ENCODE measurements around the gene DEFB110. TPM values are rescaled to one million over a fixed set of nuclear protein-coding genes. Genes with fewer than 3 reads are reported as not detected.

DEFB110 gene
- total RNA-seq, 2 experiments from 2014 or later: not detected

- Mint-ChIP-seq H3K36me3 (ENCODE audit: low read depth) (no peaks in the 10 kb centered on the region), H3K4me1 (ENCODE audit: low read depth) (no peaks in the 10 kb centered on the region), H3K9me3 (peaks cover 2% of the 10 kb centered on the region), H3K4me3 (no peak overlapping the region), H3K27me3 (no peaks in the 10 kb centered on the region), H3K27ac (no peak overlapping the region)
- intact Hi-C loops (cut with micrococcal nuclease): no loop called here
- no peak for TF ChIP-seq CTCF (IDR thresholded peaks at IDR 0.05)
- ChIA-PET POLR2A (no interaction called here), CTCF (interaction anchor here (0.6 kb wide), 1 partner anchor 130 kb away, joined by 4 read pairs; no protein-coding TSS in a partner anchor)
- no peak for DNase-seq
- no peak for ATAC-seq
Observed at GRCh38 chr6:49982046-49982445, 39.7 kb downstream of the DEFB110 start.

- H3K36me3 Mint-ChIP-seq (ENCODE audit: low read depth): no peaks in the 10 kb centered on the region
- H3K27me3 Mint-ChIP-seq: no peaks in the 10 kb centered on the region
- TF ChIP-seq CTCF (IDR thresholded peaks at IDR 0.05): no peak
- DNase-seq (no peak), ATAC-seq (no peak)
- H3K27ac Mint-ChIP-seq: no peak overlapping the region
- ChIA-PET POLR2A (no interaction called here), CTCF (no interaction called here)
- H3K4me3 Mint-ChIP-seq: no peak overlapping the region
- no peaks in the 10 kb centered on the region for H3K4me1 Mint-ChIP-seq (ENCODE audit: low read depth)
- intact Hi-C loops (cut with micrococcal nuclease): no loop called here
- H3K9me3 Mint-ChIP-seq: peaks cover 5% of the 10 kb centered on the region
Observed at GRCh38 chr6:49980898-49981297, 40.9 kb downstream of the DEFB110 start.

GRCh38 chr6:49979584-49979983 lies 42.2 kb downstream of the DEFB110 start:
- POLR2A ChIA-PET: no interaction called here
- no peak overlapping the region for H3K27ac Mint-ChIP-seq
- DNase-seq (no peak), ATAC-seq (no peak)
- CTCF ChIA-PET: no interaction called here
- intact Hi-C loops (cut with micrococcal nuclease): no loop called here
- no peaks in the 10 kb centered on the region for H3K36me3 Mint-ChIP-seq (ENCODE audit: low read depth)
- H3K4me1 Mint-ChIP-seq (ENCODE audit: low read depth): no peaks in the 10 kb centered on the region
- no peak for TF ChIP-seq CTCF (IDR thresholded peaks at IDR 0.05)
- H3K9me3 Mint-ChIP-seq: peaks cover 5% of the 10 kb centered on the region
- no peaks in the 10 kb centered on the region for H3K27me3 Mint-ChIP-seq
- H3K4me3 Mint-ChIP-seq: no peak overlapping the region

- POLR2A ChIA-PET: no interaction called here
- H3K27me3 Mint-ChIP-seq: no peaks in the 10 kb centered on the region
- no peak overlapping the region for H3K4me3 Mint-ChIP-seq
- H3K36me3 Mint-ChIP-seq (ENCODE audit: low read depth): no peaks in the 10 kb centered on the region
- TF ChIP-seq CTCF (IDR thresholded peaks at IDR 0.05): no peak
- H3K4me1 Mint-ChIP-seq (ENCODE audit: low read depth): no peaks in the 10 kb centered on the region
- CTCF ChIA-PET: no interaction called here
- peaks cover 5% of the 10 kb centered on the region for H3K9me3 Mint-ChIP-seq
- no peak overlapping the region for H3K27ac Mint-ChIP-seq
- DNase-seq: no peak
- intact Hi-C loops (cut with micrococcal nuclease): no loop called here
- no peak for ATAC-seq
Observed at GRCh38 chr6:49978332-49979226, 43.2 kb downstream of the DEFB110 start.

GRCh38 chr6:49969605-49970004 lies 52.2 kb downstream of the DEFB110 start, which contains the start of gene DEFB113:
Gene DEFB113 (minus strand): TSS chr6:49969625. CDS start chr6:49969625, 0 bp downstream.
- H3K4me3 Mint-ChIP-seq: no peak within 1 kb of the TSS
- no peak for ATAC-seq
- POLR2A ChIA-PET: no interaction called here
- H3K4me1 Mint-ChIP-seq (ENCODE audit: low read depth): no peaks in the 10 kb centered on the region
- TF ChIP-seq CTCF (IDR thresholded peaks at IDR 0.05): no peak
- intact Hi-C loops (cut with micrococcal nuclease): no loop called here
- no peaks in the 10 kb centered on the region for H3K36me3 Mint-ChIP-seq (ENCODE audit: low read depth)
- no peaks in the 10 kb centered on the region for H3K27me3 Mint-ChIP-seq
- H3K27ac Mint-ChIP-seq: no peak within 1 kb of the TSS
- DNase-seq: no peak
- no peaks in the 10 kb centered on the region for H3K9me3 Mint-ChIP-seq
- CTCF ChIA-PET: no interaction called here

All from activated CD8-positive, alpha-beta T cell treated with anti-CD3 and anti-CD28 coated beads for 36 hours (primary cell).